IPS-NIHi7 (cell line): Measurements from ENCODE around the gene BCHE.
A peak's percentile ranks its signal among the peaks of the same experiment; 100 is the strongest.

Source experiments
- DNase-seq: peaks from one replicate; pipeline ENCODE4 v3.0.0; 2012; ENCODE audit warnings: mixed read lengths; ENCODE audit errors: extremely low spot score

The BCHE gene

DNA sequence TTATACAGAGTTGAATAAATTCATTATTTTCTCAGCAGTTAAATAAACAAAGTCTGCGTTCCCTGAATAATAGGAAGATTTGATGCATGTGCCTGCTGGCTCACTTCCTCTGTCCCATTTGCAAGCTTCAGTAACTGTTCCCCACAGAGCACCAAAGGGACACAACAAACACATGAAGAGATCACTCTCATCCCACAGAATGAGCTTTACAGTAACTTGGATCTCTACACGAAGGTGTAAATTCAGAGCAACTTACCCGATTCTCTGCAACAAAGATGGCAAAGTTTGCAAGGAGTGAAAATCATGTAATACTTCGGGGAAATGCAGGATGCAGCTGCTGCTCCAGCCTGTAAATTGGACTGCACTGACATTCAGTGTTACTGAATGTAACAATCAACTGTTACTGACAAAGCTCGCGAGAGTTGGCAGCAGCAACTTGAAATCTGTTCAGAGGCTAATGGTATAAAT, at the start of gene BCHE:
BCHE (minus strand) TSS at position 366 of the 468 bp plus-strand sequence. CDS start 6,390 bp downstream, outside the sequence.
- DNase-seq, result no peak

DNA sequence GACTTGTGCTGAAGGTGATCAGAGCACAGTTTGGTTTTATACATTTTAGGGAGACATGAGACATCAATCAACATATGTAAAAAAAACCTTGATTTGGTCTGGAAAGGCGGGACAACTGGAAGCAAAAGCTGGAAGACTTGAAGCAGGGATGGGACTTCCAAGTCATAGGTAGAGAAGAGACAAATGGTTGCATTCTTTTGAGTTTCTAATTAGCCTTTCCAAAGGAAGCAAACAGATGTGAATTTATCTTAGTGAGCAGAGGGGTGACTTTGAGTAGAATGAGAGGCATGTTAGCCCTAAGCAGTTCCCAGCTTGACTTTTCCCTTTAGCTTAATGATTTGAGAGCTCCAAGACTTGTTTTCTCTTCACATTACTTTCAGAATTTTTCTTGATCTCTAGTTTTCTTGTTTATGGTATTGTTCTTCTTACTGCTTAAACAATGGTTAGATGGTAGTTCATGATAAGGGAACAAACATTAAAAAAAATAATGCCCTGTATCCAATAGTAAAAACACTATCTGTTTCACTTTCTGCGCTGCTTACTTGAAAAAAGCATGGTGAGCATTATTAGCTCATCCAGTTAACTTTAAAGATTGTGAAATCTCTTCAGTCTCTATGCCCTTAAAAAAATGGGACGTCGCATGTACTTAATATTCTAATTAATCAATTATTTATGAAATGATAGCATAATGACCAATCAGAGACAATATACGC, 48.5 kb upstream of the BCHE start:
- no peak for DNase-seq

DNA sequence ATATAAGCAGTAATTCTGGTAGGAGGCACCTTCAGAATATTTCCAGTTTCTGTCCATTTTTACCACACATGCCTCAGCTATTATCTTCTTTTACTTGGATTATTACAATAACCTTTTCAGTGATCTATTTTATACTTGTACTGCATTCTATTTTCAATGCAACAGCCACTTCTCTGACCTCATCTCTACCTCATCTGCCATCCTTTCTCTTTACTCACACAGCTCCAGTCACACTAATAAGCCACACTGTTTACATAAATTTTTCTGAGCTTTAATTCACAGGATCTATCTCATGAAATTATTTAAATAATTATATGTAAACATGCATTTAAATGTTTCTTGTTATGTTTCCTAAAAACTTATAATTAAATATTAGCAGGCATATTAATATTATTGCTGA, 47.3 kb upstream of the BCHE start:
- DNase-seq, result no peak

DNA sequence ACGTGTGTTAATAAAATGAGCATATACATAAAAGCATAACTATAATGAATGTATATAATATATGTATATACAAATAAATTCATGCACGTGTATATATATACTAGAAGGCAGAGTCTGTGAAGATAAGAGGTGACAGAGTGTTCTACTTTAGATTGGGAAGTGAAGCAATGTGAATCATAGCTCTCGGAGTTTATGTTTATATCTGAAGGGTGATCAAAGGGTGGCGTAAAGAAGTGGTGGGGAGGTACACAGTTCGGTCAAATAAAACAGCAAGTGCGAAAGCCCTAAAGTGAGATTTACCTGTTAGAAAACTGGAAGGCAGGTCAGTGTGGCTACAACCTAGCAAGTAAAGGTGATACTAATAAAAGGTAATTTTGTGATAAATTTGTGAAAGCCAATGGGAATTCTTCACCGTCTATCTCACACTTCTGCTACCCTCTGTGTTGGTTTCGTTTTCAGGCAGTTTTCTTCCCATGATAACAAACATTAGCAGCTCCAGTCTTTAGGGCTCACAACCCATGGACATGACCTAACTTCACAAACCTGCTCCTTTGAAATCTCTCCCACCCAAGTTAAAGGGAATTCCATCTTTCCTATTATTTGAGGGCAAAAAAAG, 46.7 kb upstream of the BCHE start:
- no peak for DNase-seq

DNA sequence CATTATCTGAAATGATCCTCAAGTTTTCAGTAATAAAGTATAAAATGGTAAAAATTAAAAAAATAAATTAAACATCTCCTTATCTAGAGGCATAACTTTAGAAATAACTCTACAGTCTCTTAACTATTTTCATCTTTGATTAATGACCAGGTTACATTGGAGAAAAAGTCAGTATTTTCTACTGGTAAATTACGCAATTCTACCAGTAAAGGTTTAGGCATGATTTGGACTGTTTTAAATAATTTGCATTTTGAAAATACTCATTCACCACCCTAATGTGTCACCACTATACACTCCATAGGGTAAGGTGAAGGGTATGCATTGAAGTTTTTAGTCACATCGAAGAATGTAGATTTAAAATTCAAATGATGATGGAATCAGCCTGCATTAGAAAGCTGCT, 45.9 kb upstream of the BCHE start:
- DNase-seq, result no peak

DNA sequence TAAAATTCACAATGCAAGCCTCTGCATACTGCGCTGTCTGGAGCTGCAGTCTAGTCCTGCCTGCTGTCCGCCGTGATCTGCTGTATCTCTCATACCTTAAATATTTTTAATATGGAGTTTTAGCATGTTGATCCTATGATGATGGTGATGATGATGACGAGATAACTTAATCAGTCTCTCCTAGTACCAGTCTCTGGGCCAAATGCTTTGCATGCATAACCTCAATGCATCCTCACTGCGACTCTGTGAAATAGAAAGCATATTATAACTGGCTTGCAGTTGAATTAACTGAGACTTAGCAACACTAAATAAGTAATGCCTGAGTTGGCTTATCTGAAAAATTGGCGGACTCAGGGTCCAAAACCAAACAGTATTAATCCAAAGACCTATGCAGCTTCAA, 38.4 kb upstream of the BCHE start:
- no peak for DNase-seq

DNA sequence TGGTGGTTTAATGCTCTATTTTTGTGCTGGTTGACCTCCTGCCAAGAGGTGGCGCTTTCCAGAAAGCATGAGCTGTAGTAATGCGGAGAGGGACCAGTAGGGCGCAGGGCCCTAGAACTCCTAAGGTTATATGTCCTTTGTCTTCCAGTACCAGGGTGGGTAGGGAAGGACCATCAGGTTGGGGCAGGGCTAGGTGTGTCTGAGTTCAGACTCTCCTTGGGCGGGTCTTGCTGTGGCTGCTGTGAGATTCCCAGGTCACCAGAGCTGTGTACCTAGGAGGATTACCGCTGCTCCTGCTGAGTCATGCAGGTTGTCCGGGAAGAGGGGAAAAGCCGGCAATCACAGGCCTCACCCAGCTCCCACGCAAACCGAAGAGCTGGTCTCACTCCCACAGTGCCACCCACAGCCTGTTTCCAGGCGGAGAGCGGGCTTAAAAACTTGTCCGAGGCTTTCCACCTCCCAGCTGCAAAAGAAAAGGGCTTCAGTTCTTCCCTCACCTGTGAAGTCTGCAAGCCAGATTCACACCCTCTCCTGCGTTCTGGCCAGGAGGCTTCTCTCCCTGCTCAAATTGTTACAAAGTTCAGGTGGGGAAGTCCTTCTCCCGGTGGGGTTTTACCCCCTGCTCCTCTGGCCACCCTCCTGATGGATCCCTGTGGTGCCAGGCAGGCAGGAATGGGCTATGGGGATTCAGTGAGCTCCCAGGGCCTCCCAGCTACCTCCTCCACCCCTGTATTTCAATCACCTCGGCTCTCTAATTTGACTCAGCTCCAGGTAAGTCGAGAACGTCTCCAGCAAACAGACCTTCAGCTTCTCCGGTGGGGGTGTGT, 37.7 kb upstream of the BCHE start:
- no peak for DNase-seq

DNA sequence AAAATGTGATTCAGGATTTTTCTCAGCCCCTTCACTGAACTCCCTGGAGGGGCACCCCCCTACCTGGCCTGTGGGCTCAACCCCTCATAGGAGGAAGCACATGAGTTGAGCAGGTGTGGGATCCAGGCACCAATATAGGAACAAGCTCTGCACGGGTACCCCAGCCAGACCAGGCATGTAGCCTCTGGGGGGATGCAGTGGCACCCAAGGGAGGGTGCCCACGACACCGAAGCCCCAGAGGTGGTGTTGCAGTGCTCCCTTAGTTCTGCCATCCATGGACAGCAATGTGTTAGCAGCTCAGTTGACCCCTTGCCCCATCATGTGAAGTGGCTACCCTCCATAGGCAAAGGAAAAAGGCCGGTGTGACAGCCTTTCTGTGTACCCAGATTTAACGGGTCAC, 30.9 kb upstream of the BCHE start:
- no peak for DNase-seq

DNA sequence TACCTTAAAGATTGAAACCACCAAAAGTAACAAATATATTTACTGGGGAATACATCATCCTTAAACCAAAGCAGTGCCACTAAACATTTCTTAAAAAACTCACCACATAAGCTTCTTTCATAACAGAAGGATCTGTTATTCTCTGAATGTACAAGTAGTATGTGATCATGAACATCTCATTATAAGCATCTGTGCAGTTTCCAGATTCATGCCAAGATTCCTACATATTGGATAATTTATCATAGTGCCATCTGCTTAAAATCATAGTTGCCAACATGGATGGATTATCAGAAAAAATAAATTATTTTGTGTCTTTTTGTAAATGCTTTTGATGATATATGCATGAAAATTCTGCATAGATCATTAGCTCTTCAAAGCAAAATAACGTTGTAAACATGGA, 21.8 kb upstream of the BCHE start:
- no peak for DNase-seq

DNA sequence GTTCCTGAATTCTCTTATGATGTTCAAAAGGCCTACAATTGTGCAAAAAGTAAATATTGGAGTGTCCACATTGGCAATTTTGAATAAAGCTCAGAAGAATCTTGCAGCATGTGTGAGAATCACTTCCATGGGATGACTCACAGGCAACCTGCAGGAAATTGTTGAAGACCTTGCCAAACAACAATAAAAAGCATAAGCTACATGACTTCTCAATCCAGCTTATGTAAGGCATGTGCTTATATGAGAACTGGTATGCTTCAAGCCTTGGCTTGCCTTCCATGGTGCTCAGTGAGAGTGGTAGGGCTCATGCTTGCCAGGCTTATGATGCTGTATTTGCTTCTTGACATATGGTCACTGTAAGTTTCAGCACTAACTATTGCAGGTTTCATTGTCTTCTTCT, 18.4 kb upstream of the BCHE start:
- no peak for DNase-seq

DNA sequence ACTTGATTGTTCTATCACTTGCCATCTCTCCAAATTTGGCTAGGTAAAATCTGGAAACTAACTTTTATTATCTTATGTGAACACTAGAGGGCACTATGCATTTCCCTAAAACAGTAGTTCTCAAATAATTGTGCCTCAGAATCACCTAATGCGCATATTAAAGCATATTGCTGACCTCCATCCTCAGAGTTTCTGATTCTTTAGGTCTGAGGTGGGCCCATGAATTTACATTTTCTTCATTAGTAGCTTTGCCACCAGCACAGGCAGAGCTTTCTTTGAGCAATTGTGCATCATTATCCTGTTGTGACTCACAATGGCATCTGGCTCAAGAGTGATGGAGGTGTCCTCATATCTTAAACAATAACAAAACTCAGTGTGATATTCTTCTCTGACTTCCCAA, 17.5 kb upstream of the BCHE start:
- DNase-seq, result peak; percentile 6

DNA sequence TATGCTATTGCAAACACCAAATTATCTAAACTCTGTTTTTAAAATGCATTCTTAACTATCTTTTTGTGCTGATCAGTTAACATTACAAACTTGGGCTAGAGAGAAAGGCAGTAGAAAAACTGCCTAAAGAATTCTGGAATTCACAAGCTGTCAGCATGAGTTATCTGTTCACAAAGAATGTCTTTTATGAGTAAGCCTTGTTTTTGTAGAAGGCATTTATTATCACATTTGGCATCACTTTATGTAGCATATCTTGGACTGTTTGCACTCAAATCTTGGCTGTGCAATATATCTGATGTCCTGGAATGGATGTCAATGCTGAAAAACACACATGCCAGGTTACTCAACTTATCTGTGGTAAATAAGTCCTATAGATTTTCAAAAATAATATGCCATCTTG, 15.5 kb upstream of the BCHE start:
- no peak for DNase-seq

DNA sequence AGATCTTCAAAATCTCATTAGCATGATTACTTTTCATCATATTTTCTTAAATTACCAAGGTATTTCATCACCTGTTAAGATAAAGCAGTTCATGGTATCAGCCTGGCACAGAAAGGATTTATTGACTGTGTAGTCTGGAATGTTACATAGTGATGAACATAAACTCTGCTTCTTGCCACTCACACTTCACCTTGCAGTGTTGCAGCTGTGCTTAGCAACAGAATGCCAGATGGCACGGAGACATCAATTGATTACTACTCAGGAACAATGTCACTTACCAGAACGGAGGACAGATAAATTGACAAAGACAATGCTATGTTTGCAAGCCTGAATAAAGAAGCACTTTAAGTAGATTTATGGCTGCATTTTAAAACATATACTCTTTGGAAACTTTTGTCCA, 15.0 kb upstream of the BCHE start:
- DNase-seq, result no peak

DNA sequence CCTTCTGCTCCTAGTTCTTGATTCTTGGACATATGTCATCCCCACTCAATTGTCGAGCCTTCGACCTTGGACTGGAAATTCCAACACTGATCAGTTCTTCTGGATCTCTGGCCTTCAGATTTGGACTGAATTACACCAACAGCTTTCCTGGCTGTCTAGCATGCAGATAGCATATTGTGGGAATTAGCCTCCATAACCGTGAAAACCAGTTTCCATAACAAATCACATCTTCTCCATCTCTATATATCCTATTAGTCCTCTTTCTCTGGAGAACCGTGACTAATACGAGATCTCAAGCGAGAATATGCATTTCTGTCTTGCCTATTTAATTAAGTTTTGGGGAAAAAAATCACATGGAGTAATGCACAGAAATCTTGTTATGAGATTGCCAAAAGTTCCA, 8.8 kb upstream of the BCHE start:
- DNase-seq, result no peak

DNA sequence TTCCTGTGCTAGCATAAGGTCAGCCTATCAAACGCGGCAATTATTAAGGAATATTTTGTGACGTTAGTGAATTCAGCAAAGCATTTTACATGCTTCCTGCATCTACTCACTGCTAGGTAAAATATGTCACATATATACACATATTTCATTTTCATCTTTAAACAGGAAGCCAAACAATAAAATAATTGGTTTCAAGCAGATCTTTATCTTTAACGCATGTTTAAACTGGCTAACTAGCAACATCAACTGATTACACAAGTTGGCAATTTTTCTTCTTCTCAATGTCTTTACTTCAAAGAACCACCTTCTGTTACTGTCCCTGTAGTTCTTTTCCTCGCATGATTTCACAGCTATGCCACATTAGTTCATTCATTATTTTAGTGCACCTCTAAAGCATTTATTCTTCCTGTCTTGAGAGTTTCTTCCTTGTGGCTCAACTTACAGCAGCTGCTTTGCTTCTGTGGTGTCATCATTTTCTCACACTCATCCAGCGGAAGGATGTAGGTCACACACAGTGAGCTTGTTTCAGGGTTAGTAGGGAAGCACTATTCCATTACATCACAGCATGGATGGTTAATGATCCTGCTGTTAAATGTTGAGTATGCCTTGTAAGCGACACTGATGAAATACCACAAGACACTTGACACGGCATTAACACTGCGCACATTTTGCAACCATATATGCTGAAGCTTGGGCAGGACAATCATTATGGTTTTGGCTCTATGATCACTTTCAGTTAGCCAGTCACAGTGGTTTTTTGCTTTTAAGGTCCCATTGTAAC, 2.3 kb upstream of the BCHE start:
- no peak for DNase-seq

DNA sequence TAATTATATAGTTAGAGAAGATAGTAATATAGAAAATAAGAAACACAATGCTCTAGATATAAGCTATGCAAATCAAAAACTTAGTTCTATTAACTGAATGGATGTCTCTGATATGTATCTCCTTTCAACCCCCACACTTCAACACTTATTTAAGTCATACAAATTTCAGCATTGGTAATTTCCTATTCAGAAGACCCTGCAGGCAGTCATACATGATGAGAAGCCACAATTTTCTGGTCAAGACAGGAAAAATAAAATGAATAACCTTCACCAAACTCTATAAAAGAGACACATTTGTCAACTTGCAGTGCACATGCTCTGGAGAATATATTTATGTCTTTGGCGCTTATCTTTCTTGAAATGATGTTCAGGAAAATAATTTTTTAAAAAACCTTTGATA, 578 bp upstream of the BCHE start:
- DNase-seq, result no peak

DNA sequence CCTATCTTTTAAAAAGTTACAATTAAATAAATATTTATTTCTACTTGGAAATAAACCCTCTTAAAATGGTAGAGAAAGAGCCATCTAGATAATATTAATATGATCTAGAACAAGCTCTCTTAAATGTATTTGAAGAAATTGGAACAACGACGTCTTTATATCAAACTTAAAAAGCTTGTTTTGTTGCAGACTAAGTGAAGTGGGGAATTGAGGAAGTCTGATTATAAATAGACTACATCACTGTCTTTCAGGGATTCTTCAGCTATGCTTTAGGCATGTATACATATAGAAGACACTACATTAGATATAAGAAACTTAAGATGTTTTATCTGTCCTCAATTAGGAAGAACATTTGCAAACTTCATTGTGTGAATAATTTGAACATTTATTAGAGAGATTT, 1.8 kb downstream of the BCHE start:
- no peak for DNase-seq

DNA sequence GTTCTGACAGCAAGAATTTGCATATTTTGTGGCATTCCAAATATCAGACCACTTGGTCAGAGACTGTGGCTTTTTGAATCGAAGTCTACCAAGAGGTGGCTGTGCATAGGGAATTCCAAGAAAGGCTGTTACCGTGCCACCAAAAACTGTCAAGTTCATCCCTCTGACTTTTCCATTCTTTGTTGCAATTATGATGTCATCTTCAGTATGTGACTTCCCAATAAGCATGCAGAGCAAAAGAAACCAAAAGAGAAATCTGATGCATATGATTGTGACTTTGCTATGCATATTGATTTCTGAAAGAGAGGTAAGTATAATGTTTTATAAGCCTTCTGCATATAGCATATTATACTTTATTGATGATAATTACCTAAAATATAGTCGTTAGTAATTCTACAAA, 6.5 kb downstream of the BCHE start:
- DNase-seq, result no peak

DNA sequence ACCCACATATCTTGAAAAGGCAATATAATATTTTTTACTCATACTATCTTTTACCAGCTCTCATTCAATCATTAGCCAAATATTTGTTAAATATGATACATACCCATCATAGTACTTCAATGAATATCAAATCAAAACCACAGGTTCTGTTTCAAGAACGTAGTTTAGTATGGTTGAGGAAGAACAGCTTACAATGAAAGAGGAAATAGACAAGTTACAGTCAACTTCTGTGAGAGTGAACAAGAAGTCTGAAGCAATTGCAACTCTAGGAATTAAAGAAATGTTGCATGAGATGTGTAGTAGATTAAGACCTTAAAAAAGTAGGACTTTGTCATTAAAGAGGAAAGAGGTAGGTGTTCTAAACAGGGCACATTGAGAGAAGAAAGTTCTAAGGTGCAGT, 9.3 kb downstream of the BCHE start:
- DNase-seq, result no peak

DNA sequence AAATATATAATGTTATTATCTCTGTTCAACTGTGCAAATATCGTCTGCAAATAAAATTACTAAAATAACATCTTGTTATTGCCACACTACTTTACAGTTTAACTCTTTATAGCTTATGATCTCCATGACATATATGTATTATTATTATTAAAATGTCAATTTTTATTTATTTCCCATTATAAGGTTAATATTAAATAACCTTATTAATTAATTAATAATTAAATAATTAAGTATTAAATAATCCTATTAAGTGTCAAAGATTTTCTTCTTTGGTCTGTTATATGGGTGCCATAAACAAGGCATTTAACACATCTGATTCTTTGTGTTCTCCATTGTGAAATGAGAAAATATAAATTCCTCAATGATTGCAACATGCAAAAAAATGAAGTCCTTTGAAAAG, 10.0 kb downstream of the BCHE start:
- no peak for DNase-seq

DNA sequence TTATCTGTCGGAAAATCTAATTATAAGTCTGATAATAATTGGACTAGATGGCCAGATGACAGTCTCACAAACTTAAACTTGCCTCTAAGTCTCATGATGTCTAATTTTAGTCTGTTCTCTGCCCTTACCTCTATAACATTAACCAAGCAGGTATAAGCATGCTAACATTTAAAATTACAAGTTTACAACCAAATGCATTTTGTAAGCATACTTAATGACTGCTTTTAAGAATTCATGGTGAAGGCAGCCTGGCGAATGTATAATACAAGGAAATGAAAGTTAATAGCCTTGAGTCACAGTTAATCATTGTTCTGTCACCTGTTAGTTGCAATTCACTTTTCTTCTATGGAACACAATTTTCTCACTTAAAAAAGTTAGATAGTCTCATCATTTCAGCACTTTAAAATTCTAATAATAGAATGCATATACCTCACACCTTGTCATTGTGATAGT, 16.5 kb downstream of the BCHE start:
- DNase-seq, result no peak

DNA sequence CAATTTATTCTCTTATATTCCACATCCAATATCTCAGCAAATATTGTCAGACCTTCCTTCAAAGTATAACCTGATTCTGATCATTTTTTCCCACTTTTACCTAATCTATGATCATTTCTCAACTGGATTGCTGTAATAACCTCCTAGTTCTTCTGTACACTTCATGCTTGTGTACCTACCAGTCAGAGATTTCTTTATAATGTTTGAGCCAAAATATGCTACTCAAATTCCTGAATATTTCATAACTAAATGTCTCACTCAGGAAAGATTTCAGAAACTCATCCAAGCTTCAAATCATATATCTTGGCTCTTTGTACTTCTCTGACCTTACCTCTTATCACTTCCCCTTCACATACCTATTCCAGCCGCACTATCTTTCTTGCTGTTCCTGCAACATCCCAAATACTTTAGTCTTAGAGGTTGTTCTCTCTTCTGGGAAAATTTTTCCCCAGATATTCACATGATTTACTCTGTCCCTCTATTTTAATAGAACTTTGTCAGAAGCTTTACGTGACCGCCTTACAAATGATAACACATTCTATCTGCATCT, 20.0 kb downstream of the BCHE start:
- DNase-seq, result no peak
